Measurements from ENCODE around the gene MYL12A.

DNA sequence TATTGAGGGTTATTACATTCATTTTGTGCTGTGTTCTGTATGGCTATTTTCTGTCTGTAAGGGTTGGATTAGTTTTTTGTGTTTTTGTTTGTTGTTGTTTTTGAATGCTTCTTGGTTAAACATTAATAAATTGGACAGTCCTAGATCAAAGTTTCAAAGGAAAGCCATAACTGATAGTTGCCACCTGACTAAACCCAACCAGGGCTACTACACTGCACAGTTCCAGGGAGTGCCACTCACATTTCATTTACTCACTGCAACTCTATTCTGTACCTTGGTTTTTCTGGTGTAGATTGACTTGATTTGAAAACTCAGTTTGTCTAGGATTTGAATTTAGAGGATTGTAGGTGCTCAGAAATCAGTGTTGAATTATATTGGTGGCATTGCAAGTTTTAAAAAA is 20.7 kb downstream of the MYL12A start:
- TF ChIP-seq, protein P1, sequence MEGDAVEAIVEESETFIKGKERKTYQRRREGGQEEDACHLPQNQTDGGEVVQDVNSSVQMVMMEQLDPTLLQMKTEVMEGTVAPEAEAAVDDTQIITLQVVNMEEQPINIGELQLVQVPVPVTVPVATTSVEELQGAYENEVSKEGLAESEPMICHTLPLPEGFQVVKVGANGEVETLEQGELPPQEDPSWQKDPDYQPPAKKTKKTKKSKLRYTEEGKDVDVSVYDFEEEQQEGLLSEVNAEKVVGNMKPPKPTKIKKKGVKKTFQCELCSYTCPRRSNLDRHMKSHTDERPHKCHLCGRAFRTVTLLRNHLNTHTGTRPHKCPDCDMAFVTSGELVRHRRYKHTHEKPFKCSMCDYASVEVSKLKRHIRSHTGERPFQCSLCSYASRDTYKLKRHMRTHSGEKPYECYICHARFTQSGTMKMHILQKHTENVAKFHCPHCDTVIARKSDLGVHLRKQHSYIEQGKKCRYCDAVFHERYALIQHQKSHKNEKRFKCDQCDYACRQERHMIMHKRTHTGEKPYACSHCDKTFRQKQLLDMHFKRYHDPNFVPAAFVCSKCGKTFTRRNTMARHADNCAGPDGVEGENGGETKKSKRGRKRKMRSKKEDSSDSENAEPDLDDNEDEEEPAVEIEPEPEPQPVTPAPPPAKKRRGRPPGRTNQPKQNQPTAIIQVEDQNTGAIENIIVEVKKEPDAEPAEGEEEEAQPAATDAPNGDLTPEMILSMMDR (IDR thresholded peaks at IDR 0.05; ENCODE audit: low read length), result no peak
- no peak for TF ChIP-seq EZH2 (IDR thresholded peaks at IDR 0.05; ENCODE audit: borderline replicate concordance, low read length)

All from OCI-LY1 (cell line).